ENCODE data around the gene CHID1.

CHID1 gene

GRCh38 chr11:845872-846495 lies 64.6 kb downstream of the CHID1 start:
- FAIRE-seq = no peak

GRCh38 chr11:844693-845644 lies 65.6 kb downstream of the CHID1 start:
- no peak for FAIRE-seq

- no peak for FAIRE-seq
Observed at GRCh38 chr11:843818-844692, 66.6 kb downstream of the CHID1 start.

GRCh38 chr11:843086-843734 lies 67.4 kb downstream of the CHID1 start:
- FAIRE-seq = no peak

- no peak for FAIRE-seq
Observed at GRCh38 chr11:842370-843002, 68.1 kb downstream of the CHID1 start, which contains the start of the genes POLR2L and TSPAN4. POLR2L (minus strand) TSS chr11:842529; CDS start chr11:842508, 21 bp downstream. TSPAN4 (plus strand) TSS chr11:842852; CDS start chr11:850305, 7,453 bp downstream.

- FAIRE-seq = no peak
Observed at GRCh38 chr11:841981-842369, 68.6 kb downstream of the CHID1 start.

- no peak for FAIRE-seq
Observed at GRCh38 chr11:839875-840617, 70.6 kb downstream of the CHID1 start.

- FAIRE-seq = no peak
Observed at GRCh38 chr11:839280-839623, 71.4 kb downstream of the CHID1 start.

- FAIRE-seq = no peak
Observed at GRCh38 chr11:838441-839279, 72.0 kb downstream of the CHID1 start.

GRCh38 chr11:837990-838307 lies 72.7 kb downstream of the CHID1 start:
- no peak for FAIRE-seq

GRCh38 chr11:837189-837989 lies 73.2 kb downstream of the CHID1 start:
- FAIRE-seq = no peak

GRCh38 chr11:836700-837099 lies 73.9 kb downstream of the CHID1 start:
- FAIRE-seq = no peak

GRCh38 chr11:836274-836673 lies 74.3 kb downstream of the CHID1 start:
- FAIRE-seq = no peak

- FAIRE-seq = no peak
Observed at GRCh38 chr11:834371-835316, 76.0 kb downstream of the CHID1 start.

- FAIRE-seq = no peak
Observed at GRCh38 chr11:833849-834311, 76.7 kb downstream of the CHID1 start.

GRCh38 chr11:833114-833791 lies 77.4 kb downstream of the CHID1 start:
- FAIRE-seq = no peak

GRCh38 chr11:832529-833113 lies 78.0 kb downstream of the CHID1 start, which contains the start of gene CD151:
CD151 (plus strand) TSS chr11:832952; CDS start chr11:836070, 3,118 bp downstream.
- no peak for FAIRE-seq

Data from TTC549 (cell line).